ENCODE measurements around the gene PDGFRB. TPM values are rescaled to one million over a fixed set of nuclear protein-coding genes. Genes with fewer than 3 reads are reported as not detected.

Gene PDGFRB
- total and polyA plus RNA-seq, 4 donors = 5.2 to 13.1 (median 8.3) TPM

DNA sequence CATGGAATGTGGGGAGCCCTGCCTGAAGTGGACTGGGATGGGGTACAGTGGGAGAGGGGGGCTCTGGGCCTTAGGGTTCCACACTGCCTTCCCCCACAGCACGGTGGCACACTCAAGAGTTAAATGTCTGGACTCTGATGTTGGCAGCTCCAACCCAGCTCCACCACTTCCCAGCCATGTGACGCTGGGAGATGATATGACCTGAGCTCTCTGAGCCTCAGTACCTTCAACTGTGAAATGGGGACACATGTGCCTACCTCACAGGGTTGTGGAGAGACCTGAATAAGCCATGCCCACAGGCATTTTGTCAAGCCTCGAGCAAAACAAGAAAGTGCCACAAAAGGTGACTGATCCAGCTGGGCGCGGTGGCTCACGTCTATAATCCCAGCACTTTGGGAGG is 3.4 kb upstream of the PDGFRB start (continued):
- TF ChIP-seq FOXA1 (IDR thresholded peaks at IDR 0.05) (no peak), ZBTB33 (IDR thresholded peaks at IDR 0.05) (no peak)
- TF ChIP-seq, protein P1, sequence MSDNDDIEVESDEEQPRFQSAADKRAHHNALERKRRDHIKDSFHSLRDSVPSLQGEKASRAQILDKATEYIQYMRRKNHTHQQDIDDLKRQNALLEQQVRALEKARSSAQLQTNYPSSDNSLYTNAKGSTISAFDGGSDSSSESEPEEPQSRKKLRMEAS (IDR thresholded peaks at IDR 0.05) = no peak
- TF ChIP-seq, protein P2, sequence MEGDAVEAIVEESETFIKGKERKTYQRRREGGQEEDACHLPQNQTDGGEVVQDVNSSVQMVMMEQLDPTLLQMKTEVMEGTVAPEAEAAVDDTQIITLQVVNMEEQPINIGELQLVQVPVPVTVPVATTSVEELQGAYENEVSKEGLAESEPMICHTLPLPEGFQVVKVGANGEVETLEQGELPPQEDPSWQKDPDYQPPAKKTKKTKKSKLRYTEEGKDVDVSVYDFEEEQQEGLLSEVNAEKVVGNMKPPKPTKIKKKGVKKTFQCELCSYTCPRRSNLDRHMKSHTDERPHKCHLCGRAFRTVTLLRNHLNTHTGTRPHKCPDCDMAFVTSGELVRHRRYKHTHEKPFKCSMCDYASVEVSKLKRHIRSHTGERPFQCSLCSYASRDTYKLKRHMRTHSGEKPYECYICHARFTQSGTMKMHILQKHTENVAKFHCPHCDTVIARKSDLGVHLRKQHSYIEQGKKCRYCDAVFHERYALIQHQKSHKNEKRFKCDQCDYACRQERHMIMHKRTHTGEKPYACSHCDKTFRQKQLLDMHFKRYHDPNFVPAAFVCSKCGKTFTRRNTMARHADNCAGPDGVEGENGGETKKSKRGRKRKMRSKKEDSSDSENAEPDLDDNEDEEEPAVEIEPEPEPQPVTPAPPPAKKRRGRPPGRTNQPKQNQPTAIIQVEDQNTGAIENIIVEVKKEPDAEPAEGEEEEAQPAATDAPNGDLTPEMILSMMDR (IDR thresholded peaks at IDR 0.05; ENCODE audit: low read depth, low read length, missing input control) = no peak

GRCh38 chr5:150158170-150158949 is 2.7 kb upstream of the PDGFRB start:
- Histone ChIP-seq H3K27me3 (ENCODE audit: control insufficient read depth in 4 of 4, insufficient read depth in 4 of 4, low read length in 3 of 4) (peaks cover 0 to 2% (median 0%) of the 10 kb centered on the region in 4 donors), H3K27ac (ENCODE audit: low read depth in 1 of 2, low read length in 2 of 2) (peak overlapping the region; percentile 44 to 72), H3K4me3 (ENCODE audit: low read depth in 1 of 3, low read length in 3 of 3) (no peak overlapping the region), H3K9ac (ENCODE audit: low read depth in 1 of 2, low read length in 2 of 2) (no peak overlapping the region), H3K4me1 (ENCODE audit: control insufficient read depth in 4 of 4, insufficient read depth in 4 of 4, low read length in 3 of 4) (peaks cover 0 to 4% (median 0%) of the 10 kb centered on the region in 4 donors), H3K36me3 (ENCODE audit: control insufficient read depth in 4 of 4, insufficient read depth in 3 of 4, low read depth in 1 of 4, low read length in 3 of 4) (no peaks in the 10 kb centered on the region), H3K9me3 (ENCODE audit: control insufficient read depth in 4 of 4, low read length in 3 of 4) (no peaks in the 10 kb centered on the region)
- no peak for DNase-seq (ENCODE audit: low spot score)
- WGBS = 68% methylated on average over 12 of the region's 12 CpGs
- TF ChIP-seq ZBTB33 (IDR thresholded peaks at IDR 0.05) = no peak

DNA sequence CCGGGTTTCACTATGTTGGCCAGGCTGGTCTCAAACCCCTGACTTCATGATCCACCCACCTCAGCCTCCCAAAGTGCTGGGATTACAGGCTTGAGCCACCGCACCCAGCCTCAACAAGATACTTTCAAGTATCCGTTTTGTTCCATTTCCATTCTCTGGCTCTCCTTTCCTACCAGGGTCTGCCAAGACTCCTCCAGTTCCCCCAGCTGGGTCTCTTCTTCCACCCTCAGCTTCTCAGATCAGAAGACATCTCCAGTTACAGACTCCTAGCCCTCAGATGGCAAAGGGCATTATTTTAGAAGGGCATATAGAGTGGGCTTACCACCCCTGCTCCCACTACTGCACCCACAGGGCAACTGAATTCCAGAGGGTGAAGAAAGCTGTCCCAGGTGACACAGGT is 1.5 kb upstream of the PDGFRB start:
- Histone ChIP-seq H3K36me3 (ENCODE audit: control insufficient read depth in 4 of 4, insufficient read depth in 3 of 4, low read depth in 1 of 4, low read length in 3 of 4) (no peaks in the 10 kb centered on the region), H3K27ac (ENCODE audit: low read depth in 1 of 2, low read length in 2 of 2) (peak overlapping the region in 1 of 2 donors; percentile 54), H3K4me1 (ENCODE audit: control insufficient read depth in 4 of 4, insufficient read depth in 4 of 4, low read length in 3 of 4) (peaks cover 0 to 4% (median 0%) of the 10 kb centered on the region in 4 donors), H3K9ac (ENCODE audit: low read depth in 1 of 2, low read length in 2 of 2) (no peak overlapping the region), H3K4me3 (ENCODE audit: low read depth in 1 of 3, low read length in 3 of 3) (no peak overlapping the region), H3K27me3 (ENCODE audit: control insufficient read depth in 4 of 4, insufficient read depth in 4 of 4, low read length in 3 of 4) (no peaks in the 10 kb centered on the region), H3K9me3 (ENCODE audit: control insufficient read depth in 4 of 4, low read length in 3 of 4) (no peaks in the 10 kb centered on the region)
- no peak for DNase-seq (ENCODE audit: low spot score)
- 87% methylated on average over 3 of the region's 3 CpGs for WGBS
- TF ChIP-seq GABPA (IDR thresholded peaks at IDR 0.05 in 1 of 2, conservative IDR thresholded peaks at IDR 0.05 in 1 of 2) = no peak
- TF ChIP-seq, protein P2 (IDR thresholded peaks at IDR 0.05; ENCODE audit: low read depth, low read length, missing input control) = no peak
- TF ChIP-seq FOXA1 (IDR thresholded peaks at IDR 0.05) = no peak
- no peak for TF ChIP-seq ZBTB33 (IDR thresholded peaks at IDR 0.05)
- TF ChIP-seq SP1 (IDR thresholded peaks at IDR 0.05) = no peak
- TF ChIP-seq, protein P1 (IDR thresholded peaks at IDR 0.05) = no peak
- TF ChIP-seq FOXA2 (IDR thresholded peaks at IDR 0.05) = no peak
- TF ChIP-seq RAD21 (IDR thresholded peaks at IDR 0.05) = no peak
